GM19043 (cell line): ENCODE data around the gene AQP5.

Experiments used
- ATAC-seq: cut with Tn5 transposase; IDR thresholded peaks from one replicate; pipeline ENCODE4 v1.9.1; 2021; ENCODE audit warnings: low read depth; ENCODE audit not compliant: unreplicated experiment

Gene AQP5

DNA sequence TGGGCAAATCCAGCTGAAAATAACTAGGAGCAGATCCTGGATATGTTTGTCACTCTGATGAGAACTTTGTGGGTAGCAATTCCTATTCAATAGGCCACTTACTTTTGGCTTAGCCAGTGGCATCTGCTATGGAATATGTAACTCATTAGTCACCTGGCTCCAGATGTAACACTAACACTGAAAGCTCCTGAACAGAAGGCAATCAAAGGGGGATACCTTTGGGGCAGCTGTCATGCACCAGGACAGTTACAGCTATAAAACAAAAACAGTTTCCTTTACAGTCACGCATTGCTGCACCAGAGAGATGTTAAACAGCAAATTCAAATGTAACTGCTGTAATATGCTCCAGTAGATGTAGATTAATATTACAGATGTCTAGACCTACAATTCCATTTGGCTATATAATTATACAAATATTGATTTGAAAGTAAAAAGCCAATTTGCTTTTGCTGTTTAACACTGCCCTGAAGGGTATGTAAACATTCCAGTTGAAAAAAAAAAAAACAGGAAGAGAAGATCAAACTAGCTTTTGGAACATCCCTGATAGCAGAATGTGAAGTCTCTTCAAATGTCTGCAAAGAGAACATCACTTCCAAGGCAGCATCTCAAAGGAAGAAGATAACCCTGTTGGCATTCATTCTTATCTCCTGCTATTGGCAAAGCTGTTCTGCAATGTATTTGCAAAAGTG is 45.2 kb downstream of the AQP5 start:
- ATAC-seq: peak; percentile 53

DNA sequence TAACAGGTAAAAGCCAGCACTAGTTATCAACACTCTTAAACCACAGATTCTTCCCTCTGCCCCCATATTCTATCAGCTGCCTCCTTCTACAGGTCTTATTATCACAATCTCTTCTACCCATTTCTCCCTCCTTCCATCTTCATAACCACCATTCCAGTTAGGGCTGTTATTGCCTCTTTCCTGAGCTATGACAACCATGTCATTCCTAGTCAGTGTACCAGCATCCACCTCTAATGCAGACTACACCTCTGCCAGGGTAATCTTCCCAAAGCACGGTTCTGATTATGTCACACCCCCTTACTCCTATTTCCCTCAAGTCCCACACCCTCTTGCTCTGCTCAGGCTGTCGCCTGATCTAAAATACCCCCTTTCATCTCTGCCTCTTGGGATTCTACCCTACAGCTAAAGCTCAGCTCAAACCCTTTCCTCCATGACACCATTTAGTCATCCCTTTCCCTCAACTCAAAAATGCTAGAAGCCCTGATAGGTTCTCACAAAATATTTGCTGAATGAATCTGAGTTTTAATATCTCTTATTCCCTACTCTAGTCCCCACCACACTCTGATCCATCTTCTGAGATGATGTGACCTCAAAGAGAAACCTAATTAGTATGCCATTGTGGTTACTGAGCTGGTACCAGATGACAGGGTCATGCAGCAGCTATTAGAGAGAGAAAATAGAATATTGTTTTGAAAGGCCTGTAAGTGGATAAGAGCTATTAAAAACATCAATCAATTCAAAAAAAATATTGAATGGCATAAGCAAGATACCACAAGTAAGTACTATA is 51.9 kb downstream of the AQP5 start:
- no peak for ATAC-seq

DNA sequence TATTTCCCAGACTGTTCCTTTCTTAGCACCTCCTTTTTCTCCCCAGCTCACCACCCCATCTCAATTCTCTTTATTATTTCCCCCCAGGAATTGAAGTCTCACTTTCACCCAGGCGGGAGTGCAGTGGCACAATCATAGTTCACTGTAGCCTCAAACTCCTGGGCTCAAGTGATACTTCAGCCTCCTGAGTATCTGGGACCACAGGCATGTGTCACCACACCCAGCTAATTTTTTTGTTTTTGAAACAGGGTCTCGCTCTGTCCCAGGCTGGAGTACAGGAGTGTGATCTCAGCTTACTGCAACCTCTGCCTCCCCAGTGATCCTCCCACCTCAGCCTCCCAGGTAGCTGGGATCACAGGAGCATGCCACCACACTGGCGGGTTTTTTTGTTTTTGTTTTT is 52.7 kb downstream of the AQP5 start:
- no peak for ATAC-seq
